ENCODE results near the gene ZDHHC22.

DNA sequence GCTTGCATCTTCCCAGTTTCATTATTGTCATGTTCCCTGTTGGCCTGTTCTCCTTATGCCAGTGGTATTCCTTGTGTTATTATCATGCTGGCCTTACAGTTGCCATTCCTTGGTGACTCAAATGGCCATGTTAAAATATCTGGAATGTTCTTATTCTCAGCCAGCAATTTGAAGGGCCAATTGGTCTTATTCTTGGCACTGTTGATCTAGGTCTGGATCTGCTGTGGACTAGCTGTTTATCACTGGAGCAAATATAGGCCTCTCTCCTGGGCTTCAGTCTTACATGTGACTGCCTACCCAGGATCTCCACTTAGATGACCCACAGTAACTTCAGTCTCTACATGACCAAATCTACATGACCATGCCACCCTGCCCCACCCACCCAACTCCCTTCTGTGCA is 38.1 kb downstream of the ZDHHC22 start:
- TF ChIP-seq, protein P1, sequence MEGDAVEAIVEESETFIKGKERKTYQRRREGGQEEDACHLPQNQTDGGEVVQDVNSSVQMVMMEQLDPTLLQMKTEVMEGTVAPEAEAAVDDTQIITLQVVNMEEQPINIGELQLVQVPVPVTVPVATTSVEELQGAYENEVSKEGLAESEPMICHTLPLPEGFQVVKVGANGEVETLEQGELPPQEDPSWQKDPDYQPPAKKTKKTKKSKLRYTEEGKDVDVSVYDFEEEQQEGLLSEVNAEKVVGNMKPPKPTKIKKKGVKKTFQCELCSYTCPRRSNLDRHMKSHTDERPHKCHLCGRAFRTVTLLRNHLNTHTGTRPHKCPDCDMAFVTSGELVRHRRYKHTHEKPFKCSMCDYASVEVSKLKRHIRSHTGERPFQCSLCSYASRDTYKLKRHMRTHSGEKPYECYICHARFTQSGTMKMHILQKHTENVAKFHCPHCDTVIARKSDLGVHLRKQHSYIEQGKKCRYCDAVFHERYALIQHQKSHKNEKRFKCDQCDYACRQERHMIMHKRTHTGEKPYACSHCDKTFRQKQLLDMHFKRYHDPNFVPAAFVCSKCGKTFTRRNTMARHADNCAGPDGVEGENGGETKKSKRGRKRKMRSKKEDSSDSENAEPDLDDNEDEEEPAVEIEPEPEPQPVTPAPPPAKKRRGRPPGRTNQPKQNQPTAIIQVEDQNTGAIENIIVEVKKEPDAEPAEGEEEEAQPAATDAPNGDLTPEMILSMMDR (IDR thresholded peaks at IDR 0.05; ENCODE audit: insufficient read depth, low read length): no peak
- TF ChIP-seq POLR2AphosphoS5 (IDR thresholded peaks at IDR 0.05; ENCODE audit: low read depth): no peak
